Thyroid gland (tissue), 4 donors: ENCODE results near the gene SLC37A2.

ENCODE experiments used
- CTCF ChIP-seq, 6 experiments: fragments of 200-600 bp in 3 of 6; fragments of 450-650 bp in 3 of 6; sonication (generic) in 3 of 6; IDR thresholded peaks; one replicate each; pipeline ENCODE4 v1.5.1; 2016 to 2019; ENCODE audit warnings: antibody characterized with exemption in 6 of 6, mild to moderate bottlenecking in 2 of 6, inconsistent platforms in 1 of 6, moderate library complexity in 1 of 6
- POLR2A ChIP-seq, 2 donors: fragments of 450-650 bp; IDR thresholded peaks; one replicate each; pipeline ENCODE4 v1.6.1; 2017; ENCODE audit warnings: antibody characterized with exemption in 2 of 2, mild to moderate bottlenecking in 2 of 2, moderate library complexity in 1 of 2

GRCh38 chr11:125112208-125112604 is 49.1 kb downstream of the SLC37A2 start:
- TF ChIP-seq CTCF (IDR thresholded peaks at IDR 0.05) (no peak), POLR2A (IDR thresholded peaks at IDR 0.05) (no peak)
